NOMO-1 treated with DMSO at 0.1 percent for 48 hours (cell line): ENCODE data around the gene DPP6.

Source experiments
- DNase-seq: peaks from one replicate; lab custom pipeline; 2025; ENCODE audit not compliant: unreplicated experiment; lab: John Stamatoyannopoulos, UW

Gene DPP6

GRCh38 chr7:154512121-154512833 lies 460.1 kb downstream of the DPP6 start:
- no peak for DNase-seq

GRCh38 chr7:154517768-154518167 lies 465.6 kb downstream of the DPP6 start:
- DNase-seq = no peak

- no peak for DNase-seq
Measured at GRCh38 chr7:154519229-154519628, 467.0 kb downstream of the DPP6 start.

GRCh38 chr7:154530136-154530535 lies 477.9 kb downstream of the DPP6 start:
- no peak for DNase-seq

- no peak for DNase-seq
Measured at GRCh38 chr7:154532771-154533170, 480.6 kb downstream of the DPP6 start.

GRCh38 chr7:154540596-154540995 lies 488.4 kb downstream of the DPP6 start:
- DNase-seq = no peak

GRCh38 chr7:154541606-154542005 lies 489.4 kb downstream of the DPP6 start:
- no peak for DNase-seq

GRCh38 chr7:154546946-154547587 lies 494.9 kb downstream of the DPP6 start:
- DNase-seq = no peak

- DNase-seq = no peak
Measured at GRCh38 chr7:154553711-154554265, 501.6 kb downstream of the DPP6 start.

GRCh38 chr7:154559454-154559853 lies 507.3 kb downstream of the DPP6 start:
- no peak for DNase-seq

- DNase-seq = no peak
Measured at GRCh38 chr7:154564676-154565075, 512.5 kb downstream of the DPP6 start.

GRCh38 chr7:154566877-154567276 lies 514.7 kb downstream of the DPP6 start:
- no peak for DNase-seq

- DNase-seq = no peak
Measured at GRCh38 chr7:154568346-154568745, 516.1 kb downstream of the DPP6 start.

GRCh38 chr7:154569916-154570315 lies 517.7 kb downstream of the DPP6 start:
- no peak for DNase-seq

GRCh38 chr7:154571772-154572171 lies 519.6 kb downstream of the DPP6 start:
- no peak for DNase-seq

- no peak for DNase-seq
Measured at GRCh38 chr7:154574235-154574634, 522.0 kb downstream of the DPP6 start.

GRCh38 chr7:154575497-154575896 lies 523.3 kb downstream of the DPP6 start:
- DNase-seq = no peak

- no peak for DNase-seq
Measured at GRCh38 chr7:154576604-154577003, 524.4 kb downstream of the DPP6 start.

- DNase-seq = no peak
Measured at GRCh38 chr7:154577141-154577873, 525.1 kb downstream of the DPP6 start.

GRCh38 chr7:154578336-154578735 lies 526.1 kb downstream of the DPP6 start:
- DNase-seq = no peak

- DNase-seq = no peak
Measured at GRCh38 chr7:154579711-154580110, 527.5 kb downstream of the DPP6 start.
